ENCODE measurements around the gene CEP131.

The CEP131 gene

GRCh38 chr17:81232616-81233241, 10.0 kb upstream of the CEP131 start:
- no peak for DNase-seq (ENCODE audit: low spot score)
- ChIA-PET CTCF (interaction anchor here (1.0 kb wide), 1 partner anchor 252 kb away, joined by 3 read pairs; no protein-coding TSS in a partner anchor), POLR2A (ENCODE audit: low non-redundant PET) (no interaction called here)
- no peak overlapping the region for H3K27ac ChIP-seq
- no peak for TF ChIP-seq CTCF (conservative IDR thresholded peaks at IDR 0.05; ENCODE audit: low read depth)

GRCh38 chr17:81231766-81232581, 9.2 kb upstream of the CEP131 start:
- POLR2A ChIA-PET (ENCODE audit: low non-redundant PET): no interaction called here
- no peak for TF ChIP-seq CTCF (conservative IDR thresholded peaks at IDR 0.05; ENCODE audit: low read depth)
- CTCF ChIA-PET: interaction anchor here (0.6 to 1.0 kb wide), 2 partner anchors 87 to 253 kb away, joined by 3 read pairs; no protein-coding TSS in a partner anchor
- DNase-seq (ENCODE audit: low spot score): no peak
- peak overlapping the region; percentile 14; the same call in 1 of the 2 replicates for H3K27ac ChIP-seq

GRCh38 chr17:81231121-81231645, 8.4 kb upstream of the CEP131 start:
- H3K27ac ChIP-seq: peak overlapping the region; percentile 14; the same call in 1 of the 2 replicates
- CTCF ChIA-PET: interaction anchor here (1.0 kb wide), 1 partner anchor 254 kb away, joined by 3 read pairs; no protein-coding TSS in a partner anchor
- no peak for DNase-seq (ENCODE audit: low spot score)
- no peak for TF ChIP-seq CTCF (conservative IDR thresholded peaks at IDR 0.05; ENCODE audit: low read depth)
- POLR2A ChIA-PET (ENCODE audit: low non-redundant PET): no interaction called here

GRCh38 chr17:81230043-81230820, 7.5 kb upstream of the CEP131 start:
- POLR2A ChIA-PET (ENCODE audit: low non-redundant PET): interaction anchor here (0.6 kb wide), 1 partner anchor 80 kb away, joined by 14 read pairs; no protein-coding TSS in a partner anchor
- CTCF ChIA-PET: interaction anchor here (0.6 to 0.7 kb wide), 3 partner anchors 87 to 197 kb away, joined by 4 to 6 read pairs (median 4); no protein-coding TSS in a partner anchor
- DNase-seq (ENCODE audit: low spot score): no peak
- H3K27ac ChIP-seq: peak overlapping the region; percentile 14; the same call in 1 of the 2 replicates
- TF ChIP-seq CTCF (conservative IDR thresholded peaks at IDR 0.05; ENCODE audit: low read depth): no peak; the same call in 1 of the 2 replicates

- DNase-seq (ENCODE audit: low spot score): no peak
- ChIA-PET CTCF (interaction anchor here (0.6 kb wide), 1 partner anchor 127 kb away, joined by 6 read pairs; no protein-coding TSS in a partner anchor), POLR2A (ENCODE audit: low non-redundant PET) (no interaction called here)
- H3K27ac ChIP-seq: 0 out of 2 replicates have a peak overlapping the region, but pooled peaks have one; percentile 0
- TF ChIP-seq CTCF (conservative IDR thresholded peaks at IDR 0.05; ENCODE audit: low read depth): no peak
Observed at GRCh38 chr17:81229666-81229920, 6.8 kb upstream of the CEP131 start.
